ENCODE results near the gene TBC1D12.

Gene TBC1D12

GRCh38 chr10:94428766-94429707 lies 26.7 kb downstream of the TBC1D12 start:
- no peak overlapping the region for H3K9ac ChIP-seq (ENCODE audit: insufficient read length, low read depth)
- H3K4me1 ChIP-seq (ENCODE audit: insufficient read depth, insufficient read length), result no peaks in the 10 kb centered on the region
- peaks cover 7% of the 10 kb centered on the region for H3K9me3 ChIP-seq (ENCODE audit: insufficient read depth, low read length)
- H3K36me3 ChIP-seq (ENCODE audit: insufficient read depth, insufficient read length, low read length), result no peaks in the 10 kb centered on the region
- no peak overlapping the region for H3K4me3 ChIP-seq (ENCODE audit: insufficient read length, low read depth)
- no peak for DNase-seq (ENCODE audit: low read depth, low spot score)
- no peak for TF ChIP-seq YY1 (IDR thresholded peaks at IDR 0.05; ENCODE audit: insufficient read depth, insufficient read length)
- no peak for TF ChIP-seq ZNF274 (IDR thresholded peaks at IDR 0.05; ENCODE audit: low read depth, low read length)
- no peak for TF ChIP-seq SUZ12 (IDR thresholded peaks at IDR 0.05; ENCODE audit: extremely low read depth, insufficient read depth, insufficient read length)
- no peaks in the 10 kb centered on the region for H3K27me3 ChIP-seq (ENCODE audit: insufficient read depth, insufficient read length)

- H3K9me3 ChIP-seq (ENCODE audit: insufficient read depth, low read length), result peaks cover 6% of the 10 kb centered on the region
- no peaks in the 10 kb centered on the region for H3K36me3 ChIP-seq (ENCODE audit: insufficient read depth, insufficient read length, low read length)
- no peak for TF ChIP-seq ZNF274 (IDR thresholded peaks at IDR 0.05; ENCODE audit: low read depth, low read length)
- DNase-seq (ENCODE audit: low read depth, low spot score), result no peak
- H3K4me3 ChIP-seq (ENCODE audit: insufficient read length, low read depth), result no peak overlapping the region
- H3K27me3 ChIP-seq (ENCODE audit: insufficient read depth, insufficient read length), result no peaks in the 10 kb centered on the region
- H3K4me1 ChIP-seq (ENCODE audit: insufficient read depth, insufficient read length), result no peaks in the 10 kb centered on the region
- no peak overlapping the region for H3K9ac ChIP-seq (ENCODE audit: insufficient read length, low read depth)
Observed at GRCh38 chr10:94430701-94431100, 28.4 kb downstream of the TBC1D12 start.

GRCh38 chr10:94432443-94432842 lies 30.1 kb downstream of the TBC1D12 start:
- Histone ChIP-seq H3K36me3 (ENCODE audit: insufficient read depth, insufficient read length, low read length) (no peaks in the 10 kb centered on the region), H3K27me3 (ENCODE audit: insufficient read depth, insufficient read length) (no peaks in the 10 kb centered on the region), H3K4me3 (ENCODE audit: insufficient read length, low read depth) (no peak overlapping the region), H3K4me1 (ENCODE audit: insufficient read depth, insufficient read length) (no peaks in the 10 kb centered on the region), H3K9ac (ENCODE audit: insufficient read length, low read depth) (no peak overlapping the region), H3K9me3 (ENCODE audit: insufficient read depth, low read length) (no peaks in the 10 kb centered on the region)
- no peak for DNase-seq (ENCODE audit: low read depth, low spot score)
- no peak for TF ChIP-seq SUZ12 (IDR thresholded peaks at IDR 0.05; ENCODE audit: extremely low read depth, insufficient read depth, insufficient read length)
- TF ChIP-seq ZNF274 (IDR thresholded peaks at IDR 0.05; ENCODE audit: low read depth, low read length), result no peak
- TF ChIP-seq YY1 (IDR thresholded peaks at IDR 0.05; ENCODE audit: insufficient read depth, insufficient read length), result no peak

DNA sequence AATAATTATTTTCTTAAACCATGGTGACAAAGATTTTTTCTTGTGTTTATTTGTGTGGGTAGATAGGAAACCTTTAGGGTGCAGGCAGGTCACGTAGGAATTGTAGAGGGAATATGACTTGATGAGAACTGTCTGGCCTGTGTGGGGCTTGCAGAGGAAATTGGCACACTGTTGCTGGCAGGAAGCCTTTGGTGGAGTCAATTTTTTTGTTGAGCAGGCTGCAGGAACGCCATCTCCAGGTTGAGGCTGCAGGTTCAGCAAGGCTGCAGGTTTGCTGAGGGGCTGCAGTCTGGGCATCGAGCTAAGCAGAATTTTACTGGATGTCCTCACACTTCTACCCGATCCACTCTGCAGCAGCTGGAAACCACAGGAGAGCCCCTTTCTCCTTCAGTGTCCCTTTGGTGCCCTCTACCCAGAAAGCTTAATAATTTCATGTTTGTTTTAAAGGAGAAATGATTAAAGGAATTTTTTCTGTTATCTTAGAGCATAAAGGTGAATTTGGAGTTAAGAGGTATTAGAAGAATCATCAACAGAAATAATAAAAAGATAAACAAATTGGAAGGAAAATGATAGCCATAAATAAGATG lies 37.0 kb downstream of the TBC1D12 start:
- Histone ChIP-seq H3K27me3 (ENCODE audit: insufficient read depth, insufficient read length) (no peaks in the 10 kb centered on the region), H3K9ac (ENCODE audit: insufficient read length, low read depth) (no peak overlapping the region), H3K9me3 (ENCODE audit: insufficient read depth, low read length) (no peaks in the 10 kb centered on the region), H3K36me3 (ENCODE audit: insufficient read depth, insufficient read length, low read length) (no peaks in the 10 kb centered on the region), H3K4me1 (ENCODE audit: insufficient read depth, insufficient read length) (no peaks in the 10 kb centered on the region), H3K4me3 (ENCODE audit: insufficient read length, low read depth) (no peak overlapping the region)
- no peak for TF ChIP-seq YY1 (IDR thresholded peaks at IDR 0.05; ENCODE audit: insufficient read depth, insufficient read length)
- no peak for TF ChIP-seq SUZ12 (IDR thresholded peaks at IDR 0.05; ENCODE audit: extremely low read depth, insufficient read depth, insufficient read length)
- DNase-seq (ENCODE audit: low read depth, low spot score), result no peak

DNA sequence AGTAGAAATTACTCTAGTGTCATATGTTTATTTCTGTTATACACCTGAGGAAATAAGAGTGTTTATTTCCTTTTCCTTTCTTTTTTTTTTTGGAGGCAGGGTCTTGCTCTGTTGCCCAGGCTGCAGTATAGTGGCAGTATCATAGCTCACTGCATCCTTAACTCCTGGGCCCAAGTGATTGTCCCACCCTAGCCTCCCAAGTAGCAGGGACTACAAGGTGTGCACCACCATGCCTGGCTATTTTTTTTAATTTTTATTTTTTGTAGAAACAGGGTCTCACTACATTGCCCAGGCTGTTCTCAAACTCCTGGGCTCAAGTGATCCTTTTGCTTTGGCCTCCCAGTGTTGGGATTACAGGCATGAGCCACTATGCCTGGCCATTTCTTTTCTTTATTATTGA lies 37.8 kb downstream of the TBC1D12 start:
- Histone ChIP-seq H3K27me3 (ENCODE audit: insufficient read depth, insufficient read length) (no peaks in the 10 kb centered on the region), H3K4me1 (ENCODE audit: insufficient read depth, insufficient read length) (no peaks in the 10 kb centered on the region)
- TF ChIP-seq SUZ12 (IDR thresholded peaks at IDR 0.05; ENCODE audit: extremely low read depth, insufficient read depth, insufficient read length) (no peak), YY1 (IDR thresholded peaks at IDR 0.05; ENCODE audit: insufficient read depth, insufficient read length) (no peak), ZNF274 (IDR thresholded peaks at IDR 0.05; ENCODE audit: low read depth, low read length) (no peak)

DNA sequence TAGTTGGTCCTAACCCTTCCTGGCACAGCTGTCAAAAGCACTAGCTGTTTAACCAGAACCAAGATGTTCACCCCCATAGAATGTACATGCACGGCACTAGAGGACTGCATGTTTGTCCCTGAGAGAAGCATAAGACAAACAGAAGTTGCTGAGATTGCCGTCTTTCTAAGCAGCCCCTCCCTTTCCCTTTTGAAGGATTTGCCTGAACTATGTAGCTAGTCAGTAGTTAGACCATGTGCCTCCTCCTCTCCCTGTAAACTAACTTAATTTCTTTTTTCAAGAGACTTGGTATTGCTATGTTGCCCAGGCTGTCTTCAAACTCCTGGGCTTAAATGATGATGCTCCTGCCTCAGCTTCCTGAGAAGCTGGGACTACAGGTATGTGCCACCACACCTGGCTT lies 40.7 kb downstream of the TBC1D12 start:
- H3K4me1 ChIP-seq (ENCODE audit: insufficient read depth, insufficient read length), result no peaks in the 10 kb centered on the region
- H3K9ac ChIP-seq (ENCODE audit: insufficient read length, low read depth), result no peak overlapping the region
- H3K4me3 ChIP-seq (ENCODE audit: insufficient read length, low read depth), result no peak overlapping the region
- no peaks in the 10 kb centered on the region for H3K36me3 ChIP-seq (ENCODE audit: insufficient read depth, insufficient read length, low read length)
- H3K9me3 ChIP-seq (ENCODE audit: insufficient read depth, low read length), result no peaks in the 10 kb centered on the region
- no peaks in the 10 kb centered on the region for H3K27me3 ChIP-seq (ENCODE audit: insufficient read depth, insufficient read length)
- no peak for DNase-seq (ENCODE audit: low read depth, low spot score)
- no peak for TF ChIP-seq SUZ12 (IDR thresholded peaks at IDR 0.05; ENCODE audit: extremely low read depth, insufficient read depth, insufficient read length)
- no peak for TF ChIP-seq ZNF274 (IDR thresholded peaks at IDR 0.05; ENCODE audit: low read depth, low read length)
- no peak for TF ChIP-seq YY1 (IDR thresholded peaks at IDR 0.05; ENCODE audit: insufficient read depth, insufficient read length)

More for the DNA sequence above, 37.8 kb downstream of the TBC1D12 start:
- no peak for DNase-seq (ENCODE audit: low read depth, low spot score)
- H3K9me3 ChIP-seq (ENCODE audit: insufficient read depth, low read length), result no peaks in the 10 kb centered on the region
- H3K36me3 ChIP-seq (ENCODE audit: insufficient read depth, insufficient read length, low read length), result no peaks in the 10 kb centered on the region
- no peak overlapping the region for H3K4me3 ChIP-seq (ENCODE audit: insufficient read length, low read depth)
- H3K9ac ChIP-seq (ENCODE audit: insufficient read length, low read depth), result no peak overlapping the region

DNA sequence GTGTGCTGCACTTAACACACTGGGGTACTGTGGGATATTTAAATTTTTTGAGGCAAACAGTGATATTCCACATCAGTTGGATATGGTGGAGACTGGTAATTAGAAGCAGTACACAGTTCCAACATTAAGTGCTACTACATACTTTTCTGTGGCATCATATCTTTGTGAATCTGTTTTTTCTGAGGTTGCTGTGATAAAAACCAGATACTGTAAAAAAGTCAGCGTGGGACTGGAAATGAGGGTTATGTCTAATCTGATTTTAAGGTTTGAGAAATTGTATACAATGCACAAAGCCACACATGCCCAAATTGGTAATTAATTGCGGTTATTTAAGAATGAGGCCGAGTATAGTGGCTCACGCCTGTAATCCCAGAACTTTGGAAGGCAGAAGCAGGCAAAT lies 41.2 kb downstream of the TBC1D12 start:
- no peaks in the 10 kb centered on the region for H3K4me1 ChIP-seq (ENCODE audit: insufficient read depth, insufficient read length)
- H3K27me3 ChIP-seq (ENCODE audit: insufficient read depth, insufficient read length), result no peaks in the 10 kb centered on the region
- no peaks in the 10 kb centered on the region for H3K36me3 ChIP-seq (ENCODE audit: insufficient read depth, insufficient read length, low read length)
- no peak overlapping the region for H3K9ac ChIP-seq (ENCODE audit: insufficient read length, low read depth)
- DNase-seq (ENCODE audit: low read depth, low spot score), result no peak
- no peaks in the 10 kb centered on the region for H3K9me3 ChIP-seq (ENCODE audit: insufficient read depth, low read length)
- H3K4me3 ChIP-seq (ENCODE audit: insufficient read length, low read depth), result no peak overlapping the region
- TF ChIP-seq YY1 (IDR thresholded peaks at IDR 0.05; ENCODE audit: insufficient read depth, insufficient read length), result no peak
- no peak for TF ChIP-seq SUZ12 (IDR thresholded peaks at IDR 0.05; ENCODE audit: extremely low read depth, insufficient read depth, insufficient read length)
- TF ChIP-seq ZNF274 (IDR thresholded peaks at IDR 0.05; ENCODE audit: low read depth, low read length), result no peak
